ENCODE measurements around the gene KRTAP5-11.
"Not testable (repeated sequence)": the region's sequence is repeated elsewhere in the genome, so short reads cannot be mapped to it uniquely, and the experiment has no call there.

KRTAP5-11 gene

DNA sequence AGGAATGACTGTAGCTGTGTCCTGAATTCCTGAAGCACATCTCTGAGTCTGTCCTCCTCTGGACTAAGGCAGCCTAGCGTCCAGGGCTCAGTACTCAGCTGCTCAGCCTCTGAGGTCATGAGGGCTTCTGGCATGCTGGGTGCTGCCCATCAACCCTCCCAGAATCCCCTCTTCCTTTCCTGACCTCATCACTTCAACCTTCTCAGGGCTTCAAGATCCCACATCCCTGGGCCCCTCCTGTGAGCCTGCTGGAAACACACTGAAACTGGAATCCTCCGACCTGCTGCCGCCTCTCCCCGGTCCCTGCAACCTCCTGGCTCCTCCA is 44.0 kb downstream of the KRTAP5-11 start:
- TF ChIP-seq, protein P1, sequence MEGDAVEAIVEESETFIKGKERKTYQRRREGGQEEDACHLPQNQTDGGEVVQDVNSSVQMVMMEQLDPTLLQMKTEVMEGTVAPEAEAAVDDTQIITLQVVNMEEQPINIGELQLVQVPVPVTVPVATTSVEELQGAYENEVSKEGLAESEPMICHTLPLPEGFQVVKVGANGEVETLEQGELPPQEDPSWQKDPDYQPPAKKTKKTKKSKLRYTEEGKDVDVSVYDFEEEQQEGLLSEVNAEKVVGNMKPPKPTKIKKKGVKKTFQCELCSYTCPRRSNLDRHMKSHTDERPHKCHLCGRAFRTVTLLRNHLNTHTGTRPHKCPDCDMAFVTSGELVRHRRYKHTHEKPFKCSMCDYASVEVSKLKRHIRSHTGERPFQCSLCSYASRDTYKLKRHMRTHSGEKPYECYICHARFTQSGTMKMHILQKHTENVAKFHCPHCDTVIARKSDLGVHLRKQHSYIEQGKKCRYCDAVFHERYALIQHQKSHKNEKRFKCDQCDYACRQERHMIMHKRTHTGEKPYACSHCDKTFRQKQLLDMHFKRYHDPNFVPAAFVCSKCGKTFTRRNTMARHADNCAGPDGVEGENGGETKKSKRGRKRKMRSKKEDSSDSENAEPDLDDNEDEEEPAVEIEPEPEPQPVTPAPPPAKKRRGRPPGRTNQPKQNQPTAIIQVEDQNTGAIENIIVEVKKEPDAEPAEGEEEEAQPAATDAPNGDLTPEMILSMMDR (IDR thresholded peaks at IDR 0.05; ENCODE audit: insufficient read depth, low read depth, low read length, missing control alignments) = no peak
- H3K4me3 ChIP-seq (ENCODE audit: low read depth, low read length) = no peak overlapping the region
- DNase-seq (ENCODE audit: low read depth) = no peak

DNA sequence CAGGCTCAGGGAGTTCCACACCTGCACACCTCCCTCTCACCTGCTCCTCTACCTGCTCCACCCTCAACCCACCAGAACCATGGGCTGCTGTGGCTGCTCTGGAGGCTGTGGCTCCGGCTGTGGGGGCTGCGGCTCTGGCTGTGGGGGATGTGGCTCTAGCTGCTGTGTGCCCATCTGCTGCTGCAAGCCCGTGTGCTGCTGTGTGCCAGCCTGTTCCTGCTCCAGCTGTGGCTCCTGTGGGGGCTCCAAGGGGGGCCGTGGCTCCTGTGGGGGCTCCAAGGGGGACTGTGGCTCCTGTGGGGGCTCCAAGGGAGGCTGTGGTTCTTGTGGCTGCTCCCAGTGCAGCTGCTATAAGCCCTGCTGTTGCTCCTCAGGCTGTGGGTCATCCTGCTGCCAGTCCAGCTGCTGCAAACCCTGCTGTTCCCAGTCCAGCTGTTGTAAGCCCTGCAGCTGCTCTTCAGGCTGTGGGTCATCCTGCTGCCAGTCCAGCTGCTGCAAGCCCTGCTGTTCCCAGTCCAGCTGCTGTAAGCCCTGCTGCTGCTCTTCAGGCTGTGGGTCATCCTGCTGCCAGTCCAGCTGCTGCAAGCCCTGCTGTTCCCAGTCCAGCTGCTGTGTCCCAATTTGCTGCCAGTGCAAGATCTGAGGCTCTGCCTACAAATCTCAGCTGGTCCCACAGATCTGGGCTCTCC is 44.6 kb downstream of the KRTAP5-11 start, which contains the start of gene KRTAP5-8:
Gene KRTAP5-8 (plus strand): TSS at position 49 of the 689 bp plus-strand sequence. CDS start 31 bp downstream, at position 80.
- DNase-seq (ENCODE audit: low read depth); H3K4me3 ChIP-seq (ENCODE audit: low read depth, low read length): not testable (repeated sequence)

DNA sequence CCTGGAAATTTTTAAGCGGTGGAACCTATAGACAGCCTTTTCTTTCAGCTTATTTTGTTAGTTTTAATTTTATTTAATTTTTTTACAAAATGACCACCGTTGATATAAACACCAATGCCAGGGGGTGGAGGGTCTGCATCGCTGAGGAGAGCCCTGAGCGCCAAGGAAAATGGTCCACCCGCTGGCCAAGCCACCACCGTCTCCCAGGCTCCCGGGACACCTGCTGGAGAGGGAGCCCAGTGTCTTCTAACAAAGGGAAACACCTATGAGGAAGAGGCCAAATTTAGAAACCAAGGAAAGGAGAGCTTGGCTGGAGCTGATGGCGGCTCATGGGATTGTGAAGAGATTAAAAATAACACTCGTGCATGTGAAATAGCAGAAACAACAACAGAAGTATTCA is 45.1 kb downstream of the KRTAP5-11 start:
- no peak for DNase-seq (ENCODE audit: low read depth)
- TF ChIP-seq, protein P1 (IDR thresholded peaks at IDR 0.05; ENCODE audit: insufficient read depth, low read depth, low read length, missing control alignments) = no peak
- no peak overlapping the region for H3K4me3 ChIP-seq (ENCODE audit: low read depth, low read length)

DNA sequence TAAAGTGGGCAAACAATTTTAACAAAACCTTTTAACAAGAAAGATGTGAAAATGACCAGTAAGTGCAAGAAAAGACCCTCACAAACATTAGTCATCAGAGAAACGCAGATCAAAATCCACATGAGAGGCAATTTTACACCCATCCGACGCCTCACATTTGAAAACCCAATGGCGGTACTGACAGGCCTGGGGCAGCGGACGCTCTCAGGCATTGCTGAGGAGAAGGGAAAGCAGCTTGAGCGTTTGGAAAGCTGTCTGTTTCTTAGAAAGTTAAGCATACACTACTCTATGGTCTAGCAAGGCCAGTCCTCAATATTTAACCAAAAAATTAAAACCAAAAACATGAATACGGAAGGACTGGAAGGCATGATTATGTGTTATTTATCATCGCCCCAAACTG is 46.9 kb downstream of the KRTAP5-11 start:
- H3K4me3 ChIP-seq (ENCODE audit: low read depth, low read length) = no peak overlapping the region
- DNase-seq (ENCODE audit: low read depth) = no peak
- TF ChIP-seq, protein P1 (IDR thresholded peaks at IDR 0.05; ENCODE audit: insufficient read depth, low read depth, low read length, missing control alignments) = no peak

DNA sequence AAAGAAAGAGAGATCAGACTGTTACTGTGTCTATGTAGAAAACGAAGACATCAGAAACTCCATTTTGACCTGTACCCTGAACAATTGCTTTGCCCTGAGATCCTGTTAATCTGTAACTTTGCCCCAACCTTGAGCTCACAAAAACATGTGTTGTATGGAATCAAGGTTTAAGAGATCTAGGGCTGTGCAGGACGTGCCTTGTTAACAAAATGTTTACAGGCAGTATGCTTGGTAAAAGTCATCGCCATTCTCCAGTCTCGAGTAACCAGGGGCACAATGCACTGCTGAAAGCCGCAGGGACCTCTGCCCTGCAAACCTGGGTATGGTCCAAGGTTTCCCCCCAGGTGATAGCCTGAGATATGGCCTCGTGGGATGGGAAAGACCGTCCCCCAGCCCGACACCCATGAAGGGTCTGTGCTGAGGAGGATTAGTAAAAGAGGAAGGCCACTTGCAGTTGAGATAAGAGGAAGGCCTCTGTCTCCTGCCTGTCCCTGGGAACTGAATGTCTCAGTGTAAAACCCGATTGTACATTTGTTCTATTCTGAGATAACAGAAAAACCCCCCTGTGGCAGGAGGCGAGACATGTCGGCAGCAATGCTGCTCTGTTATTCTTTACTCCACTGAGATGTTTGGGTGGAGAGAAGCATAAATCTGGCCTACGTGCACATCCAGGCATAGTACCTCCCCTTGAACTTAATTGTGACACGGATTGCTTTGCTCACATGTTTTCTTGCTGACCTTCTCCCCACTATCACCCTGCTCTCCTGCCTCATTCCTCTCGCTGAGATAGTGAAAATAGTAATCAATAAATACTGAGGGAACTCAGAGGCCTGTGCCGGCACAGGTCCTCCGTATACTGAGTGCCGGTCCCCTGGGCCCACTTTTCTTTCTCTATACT is 47.7 kb downstream of the KRTAP5-11 start:
- peak; percentile 36 for DNase-seq (ENCODE audit: low read depth)
- not testable (repeated sequence) for H3K4me3 ChIP-seq (ENCODE audit: low read depth, low read length)

DNA sequence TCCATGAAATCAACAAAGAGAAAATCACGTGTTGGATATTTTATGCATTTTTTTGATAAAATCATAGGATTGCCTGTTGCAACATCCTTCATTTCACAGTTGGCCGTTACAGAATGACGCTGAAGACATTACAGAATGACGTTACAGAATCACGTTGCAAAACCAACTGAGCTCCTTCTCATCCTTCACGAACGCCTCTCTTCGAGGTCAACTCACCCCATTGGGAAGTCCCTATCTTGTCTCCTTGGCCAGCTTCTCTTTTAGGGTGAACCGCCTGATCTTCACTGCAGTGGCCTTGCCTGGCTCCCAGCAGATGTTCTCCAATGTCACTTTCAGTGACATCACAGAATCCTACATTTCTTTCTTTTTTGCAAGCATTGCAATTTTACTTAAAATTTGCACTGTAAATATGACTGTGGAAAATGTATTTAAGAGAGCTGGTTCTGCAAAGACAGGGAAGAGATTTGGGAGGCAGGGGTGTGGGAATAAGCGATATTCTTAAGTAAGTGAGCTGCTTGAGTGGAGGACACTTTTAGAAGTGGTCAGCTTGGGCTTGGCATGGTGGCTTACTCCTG is 50.6 kb downstream of the KRTAP5-11 start:
- DNase-seq (ENCODE audit: low read depth) = no peak
- TF ChIP-seq, protein P1 (IDR thresholded peaks at IDR 0.05; ENCODE audit: insufficient read depth, low read depth, low read length, missing control alignments) = no peak
- no peak overlapping the region for H3K4me3 ChIP-seq (ENCODE audit: low read depth, low read length)

All from GM12865 (cell line).